Measurements from ENCODE around the gene SLC3A2. TPM values are rescaled to one million over a fixed set of nuclear protein-coding genes. Genes with fewer than 3 reads are reported as not detected.
A peak's percentile ranks its signal among the peaks of the same experiment; 100 is the strongest.

The SLC3A2 gene
- polyA plus RNA-seq, 1 donor from 2014 or later: 111 TPM

DNA sequence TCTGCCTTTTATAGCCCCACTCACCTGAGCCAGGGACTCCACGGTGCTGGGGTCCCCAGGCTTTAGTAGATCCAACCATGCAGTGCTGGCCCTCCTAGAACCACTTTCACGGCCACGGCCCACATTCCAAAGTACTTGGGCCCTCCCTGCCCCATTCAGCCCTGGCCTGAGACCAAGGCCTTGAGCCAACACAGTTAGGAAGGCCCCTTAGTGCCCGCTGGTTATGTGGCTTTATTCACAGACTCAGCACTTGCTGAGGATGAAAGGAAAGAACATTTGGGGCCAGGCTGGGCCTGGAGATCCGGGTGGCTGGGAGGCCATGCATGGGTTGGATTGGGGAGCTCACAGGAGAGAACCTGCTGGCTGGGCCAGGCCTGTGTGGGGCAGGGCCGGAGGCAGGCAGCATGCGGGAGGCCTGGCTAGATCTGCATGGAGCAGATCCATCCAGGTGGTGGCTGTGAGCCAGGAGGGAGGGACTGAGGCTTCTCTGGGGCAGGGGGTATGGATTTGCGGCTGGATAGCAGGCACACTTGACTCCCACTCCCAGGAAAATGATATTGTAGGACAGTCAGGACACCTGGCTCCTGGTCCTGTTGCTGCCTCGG is 27.9 kb downstream of the SLC3A2 start:
- Mint-ChIP-seq H3K36me3 (peaks cover 1% of the 10 kb centered on the region), H3K27me3 (peaks cover 19% of the 10 kb centered on the region), H3K9me3 (no peaks in the 10 kb centered on the region), H3K4me1 (peaks cover 3 to 4% (median 4%) of the 10 kb centered on the region in 3 donors), H3K4me3 (no peak overlapping the region), H3K27ac (no peak overlapping the region)

DNA sequence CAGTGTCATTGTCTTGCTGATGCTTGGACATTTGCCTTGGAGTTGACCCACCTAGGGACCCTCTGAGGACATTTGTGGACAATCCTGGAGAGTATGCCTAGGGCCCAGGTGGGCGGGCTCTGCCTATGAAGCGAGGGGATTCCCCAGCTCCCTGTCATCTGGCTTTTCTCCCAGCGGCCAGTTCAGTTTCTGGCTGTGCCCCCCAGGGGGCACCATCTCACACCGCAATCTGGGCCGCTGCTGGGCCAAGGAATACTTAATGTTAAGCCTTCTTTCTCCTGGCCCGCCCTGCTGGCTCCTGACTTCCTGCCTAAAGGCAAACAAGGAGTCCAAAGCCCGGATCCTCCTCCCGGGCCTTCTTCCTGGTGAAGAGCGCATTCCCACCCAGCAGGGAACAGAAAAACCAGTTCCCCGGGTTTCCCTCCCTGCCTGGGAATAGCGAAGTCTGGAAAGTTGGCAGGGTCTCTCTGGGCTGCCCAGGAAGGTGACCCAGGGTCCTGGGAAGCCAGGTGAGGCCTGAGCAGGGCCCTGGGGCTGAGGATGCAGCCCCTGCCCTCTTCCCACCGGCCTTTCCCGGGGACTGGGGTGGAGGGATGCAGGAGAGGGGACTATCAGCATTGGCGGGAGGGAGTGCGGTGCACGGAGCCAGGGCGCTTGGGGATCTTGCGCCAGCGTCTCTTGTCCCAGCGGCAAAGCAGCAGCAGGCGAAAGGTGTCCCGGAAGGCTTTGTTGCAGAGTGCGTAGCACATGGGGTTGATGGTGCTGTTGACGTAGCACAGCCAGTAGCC is 28.6 kb downstream of the SLC3A2 start:
- no peaks in the 10 kb centered on the region for H3K9me3 Mint-ChIP-seq
- H3K4me1 Mint-ChIP-seq: peaks cover 3 to 4% (median 4%) of the 10 kb centered on the region in 3 donors
- H3K36me3 Mint-ChIP-seq: peaks cover 1% of the 10 kb centered on the region
- no peak overlapping the region for H3K4me3 Mint-ChIP-seq
- H3K27me3 Mint-ChIP-seq: peaks cover 17% of the 10 kb centered on the region
- no peak overlapping the region for H3K27ac Mint-ChIP-seq

DNA sequence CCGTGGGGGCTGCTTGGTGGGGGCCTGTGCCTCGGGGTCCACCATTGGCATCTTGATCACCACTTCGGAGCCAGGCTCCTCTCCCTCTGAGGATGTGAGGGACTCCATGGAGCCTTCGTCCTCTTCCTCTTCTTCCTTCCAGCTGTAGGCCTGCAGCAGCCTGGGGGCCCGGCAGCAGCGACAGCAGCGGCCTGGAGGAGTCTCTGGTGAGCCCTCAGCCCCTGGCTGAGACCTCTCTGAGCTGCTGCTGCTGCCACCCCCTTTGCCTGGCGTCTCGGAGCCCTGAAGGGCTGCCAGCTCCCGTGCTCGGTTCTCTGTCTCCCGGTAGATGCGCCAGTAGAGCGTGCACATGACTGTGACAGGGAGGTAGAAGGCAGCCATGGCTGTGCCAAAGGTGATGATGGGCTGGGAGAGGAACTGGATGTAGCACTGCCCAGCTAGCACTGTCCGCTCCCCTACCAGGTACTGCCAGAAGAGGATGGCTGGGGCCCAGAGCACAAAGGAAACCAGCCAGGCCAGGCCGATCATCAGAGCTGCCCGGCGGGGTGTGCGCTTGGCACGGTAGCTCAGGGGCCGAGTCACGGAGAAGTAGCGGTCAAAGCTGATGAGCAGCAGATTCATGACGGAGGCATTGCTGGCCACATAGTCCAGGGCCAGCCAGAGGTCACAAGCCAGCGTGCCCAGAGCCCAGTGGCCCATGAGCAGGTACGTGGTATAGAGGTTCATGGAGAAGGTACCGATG is 29.6 kb downstream of the SLC3A2 start:
- Mint-ChIP-seq H3K9me3 (no peaks in the 10 kb centered on the region), H3K27me3 (peaks cover 17% of the 10 kb centered on the region), H3K4me3 (no peak overlapping the region), H3K27ac (no peak overlapping the region), H3K36me3 (peaks cover 1% of the 10 kb centered on the region), H3K4me1 (peaks cover under 1 to 3% (median 2%) of the 10 kb centered on the region in 3 donors)

DNA sequence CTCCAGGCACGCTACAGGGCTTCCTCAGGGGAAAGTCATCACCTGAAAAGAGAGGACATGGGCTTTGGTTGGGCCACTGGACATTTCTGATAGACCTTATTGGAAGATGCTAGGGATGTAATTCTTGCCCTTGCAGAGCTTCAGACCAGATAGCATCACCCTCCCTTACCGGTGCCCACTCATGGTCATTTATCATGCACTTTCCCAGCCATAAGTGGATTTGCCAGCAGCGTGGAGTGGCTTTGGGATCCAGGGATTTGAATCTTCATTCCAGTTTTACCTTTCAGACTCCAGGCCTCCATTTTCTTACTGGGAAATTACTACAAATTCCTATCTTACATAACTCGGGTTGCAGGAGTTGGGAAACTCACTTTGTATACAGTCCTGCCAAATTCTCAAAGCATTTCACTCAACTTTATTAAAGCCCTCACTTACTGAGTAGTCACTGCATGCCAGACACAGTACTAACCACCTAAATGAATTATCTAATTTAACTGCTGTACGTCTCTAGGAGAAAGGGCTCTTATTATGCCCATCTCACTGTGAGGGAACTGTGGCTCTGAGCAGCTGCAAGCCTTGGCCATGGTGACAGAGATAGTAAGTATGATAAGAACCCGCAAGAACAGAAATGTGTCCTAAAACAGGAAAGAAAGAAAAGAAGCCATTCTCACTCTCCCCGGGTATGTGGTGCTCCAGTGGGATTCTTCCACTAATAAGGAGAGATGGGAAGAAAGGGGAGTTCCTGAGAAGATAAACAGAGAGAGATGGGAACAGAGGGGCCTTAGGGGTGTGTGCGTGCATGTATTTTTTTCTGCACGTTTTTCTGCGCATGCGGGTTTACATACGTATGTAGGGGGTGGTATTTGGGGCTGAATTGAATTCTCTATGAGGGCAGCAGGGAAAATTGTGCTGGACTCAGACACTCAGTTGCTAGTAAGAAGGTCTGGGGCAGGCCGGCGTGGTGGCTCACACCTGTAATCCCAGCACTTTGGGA is 30.7 kb downstream of the SLC3A2 start:
- H3K36me3 Mint-ChIP-seq: peaks cover 1% of the 10 kb centered on the region
- H3K27me3 Mint-ChIP-seq: peaks cover 13% of the 10 kb centered on the region
- no peaks in the 10 kb centered on the region for H3K9me3 Mint-ChIP-seq
- no peak overlapping the region for H3K27ac Mint-ChIP-seq
- no peak overlapping the region for H3K4me3 Mint-ChIP-seq
- H3K4me1 Mint-ChIP-seq: no peaks in the 10 kb centered on the region

DNA sequence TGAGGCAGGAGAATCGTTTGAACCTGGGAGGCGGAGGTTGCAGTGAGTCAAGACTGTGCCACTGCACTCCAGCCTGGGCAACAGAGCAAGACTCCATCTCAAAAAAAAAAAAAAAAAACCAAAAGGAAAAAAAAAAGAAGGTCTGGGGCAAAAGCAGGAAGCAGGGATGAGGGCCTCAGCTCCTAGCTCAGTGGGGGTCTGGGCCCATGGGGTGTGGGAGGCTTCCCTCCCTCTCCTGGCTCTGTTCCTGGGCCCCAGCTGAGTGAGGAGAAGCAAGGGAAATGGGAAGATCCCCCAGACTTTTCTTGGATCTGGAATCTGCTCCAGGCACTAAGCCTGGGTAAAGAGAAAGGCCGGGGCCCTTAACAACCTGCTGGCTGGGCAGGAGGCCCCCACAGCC is 31.6 kb downstream of the SLC3A2 start:
- H3K4me3 Mint-ChIP-seq: no peak overlapping the region
- H3K36me3 Mint-ChIP-seq: peaks cover 1% of the 10 kb centered on the region
- H3K27ac Mint-ChIP-seq: no peak overlapping the region
- H3K9me3 Mint-ChIP-seq: no peaks in the 10 kb centered on the region
- no peaks in the 10 kb centered on the region for H3K4me1 Mint-ChIP-seq
- peaks cover 10% of the 10 kb centered on the region for H3K27me3 Mint-ChIP-seq

DNA sequence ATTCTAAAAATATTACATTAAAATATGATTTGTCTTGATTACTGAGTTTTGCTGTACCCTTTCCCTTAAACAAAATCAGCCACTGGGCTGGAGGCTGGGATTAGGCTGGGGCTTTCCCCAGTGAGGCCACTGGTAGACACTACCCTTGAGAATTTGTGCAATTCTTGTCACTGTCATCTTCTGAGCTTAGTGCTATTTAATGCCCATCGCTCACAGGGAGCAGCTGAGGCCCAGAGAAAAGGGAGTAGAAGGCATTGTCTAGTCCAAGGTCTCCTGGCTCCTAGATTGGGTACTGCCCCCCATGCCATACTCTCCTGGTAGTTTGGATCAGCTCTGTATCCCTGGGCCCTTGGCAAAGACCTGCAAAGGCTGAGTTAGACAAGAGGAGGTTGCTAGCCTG is 33.7 kb downstream of the SLC3A2 start:
- Mint-ChIP-seq H3K27ac (no peak overlapping the region), H3K36me3 (peaks cover 1% of the 10 kb centered on the region), H3K27me3 (peaks cover 7% of the 10 kb centered on the region), H3K4me1 (no peaks in the 10 kb centered on the region), H3K9me3 (no peaks in the 10 kb centered on the region), H3K4me3 (no peak overlapping the region)

DNA sequence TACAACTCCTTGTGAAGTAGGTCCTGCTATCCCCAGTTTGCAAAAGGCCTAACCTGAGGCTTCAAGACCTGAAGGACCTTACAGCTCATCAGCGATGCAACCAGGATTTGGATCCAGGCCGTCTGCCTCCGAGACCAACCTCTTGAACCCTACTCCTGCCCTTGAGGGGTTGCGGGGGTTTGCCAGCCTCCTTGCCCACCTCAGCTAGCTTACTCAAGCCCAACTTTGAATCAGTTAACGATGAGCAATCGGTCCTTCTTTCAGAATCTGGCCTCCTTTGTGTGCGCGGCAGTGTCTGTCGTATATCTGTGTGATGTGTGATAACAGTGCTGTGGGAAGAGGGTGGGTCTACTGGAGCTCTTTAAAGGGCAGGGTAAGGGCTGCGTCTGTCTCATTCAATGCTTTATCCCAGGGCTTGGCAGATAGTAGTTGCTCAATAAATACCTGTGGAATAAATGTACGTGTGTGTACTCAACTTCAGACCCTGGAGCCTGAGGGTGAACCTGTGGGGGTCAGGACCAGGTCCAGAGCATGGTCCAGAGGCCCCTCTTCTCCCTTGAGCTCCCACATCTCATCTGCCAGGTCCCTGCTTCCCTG is 37.3 kb downstream of the SLC3A2 start:
- no peak overlapping the region for H3K4me3 Mint-ChIP-seq
- H3K9me3 Mint-ChIP-seq: no peaks in the 10 kb centered on the region
- peak overlapping the region in 1 of 3 donors; percentile 82 for H3K27ac Mint-ChIP-seq
- no peaks in the 10 kb centered on the region for H3K36me3 Mint-ChIP-seq
- H3K27me3 Mint-ChIP-seq: peaks cover 10% of the 10 kb centered on the region
- peaks cover 0 to 2% (median 2%) of the 10 kb centered on the region in 3 donors for H3K4me1 Mint-ChIP-seq

DNA sequence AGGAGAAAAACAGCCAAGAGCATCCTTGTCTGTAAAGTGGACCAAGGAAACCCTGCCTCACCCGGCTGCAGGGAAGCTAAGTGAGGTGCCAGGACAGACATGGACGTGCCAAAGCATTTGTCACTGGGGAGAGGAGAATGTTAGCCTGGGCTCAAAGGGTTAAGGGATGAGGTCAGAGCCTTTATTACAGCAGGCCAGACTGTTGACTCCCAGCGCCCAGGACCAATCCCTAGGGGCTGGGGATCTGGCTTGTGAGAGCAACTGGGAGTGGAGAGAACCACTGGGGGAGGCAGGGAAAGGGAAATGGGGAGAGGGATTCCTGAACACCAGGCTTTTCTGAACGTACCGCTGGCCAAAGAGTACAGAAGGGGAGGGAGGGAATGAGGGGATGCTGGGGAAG is 37.8 kb downstream of the SLC3A2 start:
- Mint-ChIP-seq H3K4me3 (no peak overlapping the region), H3K27me3 (peaks cover 14% of the 10 kb centered on the region), H3K27ac (peak overlapping the region in 1 of 3 donors; percentile 78), H3K9me3 (no peaks in the 10 kb centered on the region), H3K36me3 (no peaks in the 10 kb centered on the region), H3K4me1 (peaks cover under 1 to 2% (median 2%) of the 10 kb centered on the region in 3 donors)

DNA sequence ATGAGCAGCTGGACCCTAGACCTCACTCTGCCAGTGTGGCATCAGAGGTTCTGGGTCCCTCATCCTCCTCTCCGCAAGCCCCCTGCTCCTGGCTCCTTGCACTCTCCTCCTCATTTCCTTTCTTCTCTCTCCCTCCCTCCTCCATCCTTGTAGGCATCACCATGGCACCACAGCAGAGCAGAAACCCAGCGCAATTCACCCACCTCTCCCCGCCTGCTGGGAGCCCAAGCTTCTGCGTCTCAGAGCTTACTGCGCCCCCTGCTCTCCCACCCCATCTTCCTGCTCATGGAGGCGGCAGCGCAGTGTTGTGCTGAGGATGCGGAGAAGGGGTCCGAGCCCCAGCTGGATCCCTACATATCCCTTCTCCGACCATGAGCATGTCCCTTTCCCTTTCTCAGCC is 38.8 kb downstream of the SLC3A2 start:
- Mint-ChIP-seq H3K27ac (no peak overlapping the region), H3K4me3 (peak overlapping the region in 1 of 4 donors; percentile 63), H3K36me3 (no peaks in the 10 kb centered on the region), H3K9me3 (no peaks in the 10 kb centered on the region), H3K4me1 (peaks cover 5 to 7% (median 6%) of the 10 kb centered on the region in 3 donors), H3K27me3 (peaks cover 19% of the 10 kb centered on the region)

DNA sequence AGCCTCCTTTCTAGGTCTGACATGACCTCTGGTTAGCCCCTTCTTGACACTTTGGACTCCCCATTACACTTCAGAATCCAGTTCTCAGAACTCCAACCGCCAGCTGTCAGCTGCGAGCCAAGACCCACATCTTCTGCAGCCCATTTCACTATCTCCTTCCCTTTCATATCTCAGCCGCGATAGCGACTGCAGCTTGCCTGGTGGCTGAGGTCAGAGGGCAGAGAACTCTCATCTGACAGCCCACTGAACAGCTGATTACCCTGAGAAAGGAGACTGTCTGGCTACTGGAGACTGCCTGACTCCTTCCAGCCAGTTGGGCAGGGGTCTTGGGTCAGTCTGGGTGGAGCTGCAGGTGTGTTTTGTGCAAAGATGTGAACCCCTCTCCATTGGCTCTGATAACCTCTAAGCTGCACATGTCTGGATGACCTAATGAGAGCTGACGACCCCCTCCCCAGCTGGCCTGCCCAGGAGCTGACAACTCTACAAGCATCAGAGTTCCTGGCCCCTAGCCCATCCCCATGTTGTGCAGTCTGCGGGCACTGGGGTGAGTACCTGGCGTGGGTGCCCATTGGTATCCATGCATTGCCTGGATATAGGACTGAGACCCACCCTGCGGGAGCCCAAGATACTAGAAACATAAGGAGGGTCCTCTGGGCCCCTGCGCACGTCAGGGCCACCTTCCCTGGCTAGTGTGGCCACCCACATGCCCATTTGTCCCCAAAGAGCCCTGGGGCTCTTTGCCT is 39.4 kb downstream of the SLC3A2 start:
- Mint-ChIP-seq H3K27me3 (peaks cover 22% of the 10 kb centered on the region), H3K27ac (no peak overlapping the region), H3K4me1 (peaks cover 5 to 7% (median 6%) of the 10 kb centered on the region in 3 donors), H3K4me3 (peak overlapping the region in 1 of 4 donors; percentile 63), H3K9me3 (no peaks in the 10 kb centered on the region), H3K36me3 (no peaks in the 10 kb centered on the region)

DNA sequence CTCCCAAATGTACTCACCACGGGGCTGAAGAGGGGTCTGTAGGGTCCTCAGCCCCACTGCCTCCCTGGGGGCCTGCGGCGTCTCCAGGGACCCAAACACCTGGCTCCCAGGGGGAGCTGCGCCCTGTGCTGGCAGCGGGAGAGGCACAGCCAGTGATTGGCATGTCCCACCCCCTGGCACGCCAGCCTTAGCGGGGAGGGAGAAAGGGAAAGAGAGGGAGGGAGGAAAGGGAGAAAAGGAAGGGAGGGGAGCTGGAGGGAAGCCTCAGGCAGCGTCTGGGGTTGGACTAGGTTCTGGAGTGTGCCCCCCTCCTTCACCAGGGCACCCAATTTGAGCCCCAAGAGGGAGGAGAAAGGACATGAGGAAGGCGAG is 40.5 kb downstream of the SLC3A2 start, which contains the start of gene CHRM1:
TSS of gene CHRM1 (minus strand) at position 163 of the 372 bp plus-strand sequence. CDS start 10,263 bp downstream, outside the sequence.
- peaks cover 34% of the 10 kb centered on the region for H3K27me3 Mint-ChIP-seq
- peak within 1 kb of the TSS in 1 of 4 donors; percentile 32 for H3K4me3 Mint-ChIP-seq
- no peak within 1 kb of the TSS for H3K27ac Mint-ChIP-seq
- no peaks in the 10 kb centered on the region for H3K9me3 Mint-ChIP-seq
- peaks cover 7 to 10% (median 10%) of the 10 kb centered on the region in 3 donors for H3K4me1 Mint-ChIP-seq
- no peaks in the 10 kb centered on the region for H3K36me3 Mint-ChIP-seq

DNA sequence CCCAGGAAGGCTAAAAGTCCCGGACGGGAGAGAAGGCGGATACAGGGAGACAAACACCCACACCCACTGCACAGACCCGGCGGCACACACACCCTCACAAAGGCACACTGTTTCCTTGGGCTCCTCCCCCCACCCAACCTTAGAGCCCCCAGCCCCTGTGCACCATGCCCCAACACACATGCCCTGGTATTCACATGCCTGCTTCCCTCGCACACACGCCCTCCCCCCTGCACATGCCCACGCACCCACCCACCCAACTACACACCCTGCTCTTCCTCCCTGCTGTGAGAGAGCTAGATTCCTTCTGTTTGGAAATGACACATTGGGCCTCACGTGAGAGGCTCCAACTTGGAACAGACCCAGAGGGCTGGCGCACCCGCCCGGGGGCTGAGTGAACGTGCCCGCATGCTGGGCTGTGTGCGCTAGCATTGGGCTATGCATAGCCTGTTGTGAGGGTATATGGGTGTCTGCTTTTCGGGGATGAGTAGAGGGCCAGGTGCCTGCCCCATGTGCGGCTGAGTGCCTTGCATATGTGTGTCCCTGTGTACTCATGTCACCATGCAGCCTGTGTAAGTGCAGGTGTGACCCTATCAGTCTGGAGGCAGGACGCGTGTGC is 41.0 kb downstream of the SLC3A2 start:
- Mint-ChIP-seq H3K4me1 (peaks cover 10% of the 10 kb centered on the region in 3 donors), H3K27me3 (peaks cover 38% of the 10 kb centered on the region)

DNA sequence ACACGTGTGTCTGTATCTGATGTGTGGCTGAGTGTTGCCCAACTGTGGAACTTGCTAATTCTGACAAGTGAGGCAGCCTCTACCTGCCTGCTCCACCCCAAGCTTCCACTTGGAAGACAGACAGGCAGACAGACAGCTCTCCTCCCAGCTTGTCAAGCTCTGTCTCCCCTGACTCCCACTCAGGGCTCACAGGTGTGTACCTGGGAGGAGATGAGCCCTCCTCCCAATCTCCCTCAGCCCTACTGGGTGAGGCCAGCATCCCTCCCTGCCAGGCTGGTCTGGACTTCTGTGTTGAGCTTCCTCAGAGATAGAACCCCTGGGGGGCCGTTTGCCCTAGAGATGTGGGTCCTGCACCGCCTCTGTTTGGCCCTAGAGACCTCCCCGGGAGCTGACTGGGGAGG is 41.5 kb downstream of the SLC3A2 start:
- Mint-ChIP-seq H3K27ac (peak overlapping the region in 1 of 3 donors; percentile 17), H3K36me3 (no peaks in the 10 kb centered on the region), H3K27me3 (peaks cover 42% of the 10 kb centered on the region), H3K9me3 (no peaks in the 10 kb centered on the region), H3K4me3 (peak overlapping the region in 1 of 4 donors; percentile 25), H3K4me1 (peaks cover 10% of the 10 kb centered on the region in 3 donors)

More for the DNA sequence above, 41.0 kb downstream of the SLC3A2 start:
- no peaks in the 10 kb centered on the region for H3K9me3 Mint-ChIP-seq
- H3K36me3 Mint-ChIP-seq: no peaks in the 10 kb centered on the region
- H3K4me3 Mint-ChIP-seq: peak overlapping the region in 1 of 4 donors; percentile 32
- H3K27ac Mint-ChIP-seq: no peak overlapping the region
